Activated CD4-positive, alpha-beta memory T cell treated with anti-CD3 and anti-CD28 coated beads, Interleukin-2, amount 10 ng/mL, durations not matched to agents 7 days and 5 days (primary cell): ENCODE measurements around the gene SLC25A43. TPM values are rescaled to one million over a fixed set of nuclear protein-coding genes. Genes with fewer than 3 reads are reported as not detected.
"Not testable (repeated sequence)": the region's sequence is repeated elsewhere in the genome, so short reads cannot be mapped to it uniquely, and the experiment has no call there.

ENCODE experiments used
- CTCF ChIA-PET: fragments of 350-600 bp; sonication (Branson Sonifier 250); formaldehyde crosslinking; loops from one replicate; lab custom pipeline; 2021; ENCODE audit warnings: antibody characterized with exemption, inconsistent platforms; lab: Charles Lee
- POLR2A ChIA-PET: fragments of 350-600 bp; sonication (Branson Sonifier 250); formaldehyde crosslinking; loops from one replicate; lab custom pipeline; 2021; ENCODE audit warnings: antibody characterized with exemption; lab: Charles Lee
- DNase-seq: peaks from one replicate; pipeline ENCODE4 v3.0.0-alpha.2; 2020
- H3K27ac Mint-ChIP-seq: one replicate; pipeline ENCODE4 v1.8.0; 2021; ENCODE audit warnings: mild to moderate bottlenecking, mixed read lengths
- H3K27me3 Mint-ChIP-seq: one replicate; pipeline ENCODE4 v1.8.0; 2021; ENCODE audit warnings: mixed read lengths
- H3K36me3 Mint-ChIP-seq: one replicate; pipeline ENCODE4 v1.8.0; 2021; ENCODE audit warnings: low read depth, mixed read lengths
- H3K4me1 Mint-ChIP-seq: one replicate; pipeline ENCODE4 v1.8.0; 2021; ENCODE audit warnings: mixed read lengths
- H3K4me3 Mint-ChIP-seq: one replicate; pipeline ENCODE4 v1.8.0; 2021; ENCODE audit warnings: mild to moderate bottlenecking, mixed read lengths
- H3K9me3 Mint-ChIP-seq: one replicate; pipeline ENCODE4 v1.8.0; 2021; ENCODE audit warnings: mixed read lengths
- total RNA-seq, 2 experiments: library from RNA; stranded (reverse); gene quantifications; one replicate each; pipeline ENCODE4 v1.2.3, GENCODE V29; 2021

Gene SLC25A43
- total RNA-seq, 2 experiments from 2014 or later, result 5.2 to 5.9 TPM

DNA sequence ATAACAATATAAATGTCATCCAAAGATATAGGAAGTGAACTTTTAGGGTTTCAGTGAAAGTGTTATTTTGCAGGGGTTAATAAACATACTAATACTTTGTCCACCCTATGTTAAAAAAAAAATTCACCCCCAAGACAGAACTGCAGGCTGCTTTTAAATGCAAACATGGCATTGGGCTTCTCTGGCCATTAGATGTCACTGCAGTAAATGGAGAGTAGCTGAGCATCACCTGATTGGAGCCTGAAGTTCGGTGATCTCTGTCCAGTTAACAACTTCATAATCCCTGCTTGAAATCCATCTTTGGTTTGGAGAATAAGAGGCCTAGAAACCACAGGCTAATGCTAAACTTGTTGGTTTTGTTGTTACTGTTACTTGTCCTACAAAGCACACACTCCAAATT lies 18.7 kb downstream of the SLC25A43 start:
- H3K27me3 Mint-ChIP-seq, result no peaks in the 10 kb centered on the region
- CTCF ChIA-PET, result no interaction called here
- H3K4me1 Mint-ChIP-seq, result no peaks in the 10 kb centered on the region
- POLR2A ChIA-PET, result no interaction called here
- H3K27ac Mint-ChIP-seq, result no peak overlapping the region
- no peak for DNase-seq
- no peaks in the 10 kb centered on the region for H3K36me3 Mint-ChIP-seq
- H3K4me3 Mint-ChIP-seq, result no peak overlapping the region
- H3K9me3 Mint-ChIP-seq, result no peaks in the 10 kb centered on the region

DNA sequence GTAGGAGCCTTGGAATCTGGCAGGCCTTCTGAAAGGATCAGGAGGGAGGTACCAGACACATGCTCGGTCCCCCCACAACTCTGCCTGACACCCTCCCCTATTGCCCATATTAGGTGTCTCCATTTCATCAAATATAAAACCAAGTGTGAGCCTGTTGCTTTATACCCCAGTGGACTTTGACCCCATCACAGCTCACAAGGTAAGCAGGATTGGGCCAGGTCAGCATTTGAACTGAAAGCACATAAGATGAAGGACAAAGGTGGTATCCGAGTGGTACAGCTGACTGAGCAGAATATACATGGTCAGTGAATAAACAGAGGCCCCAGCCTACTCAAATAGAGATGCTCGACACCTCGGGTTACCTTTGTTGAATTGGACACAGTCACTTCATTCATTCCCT lies 20.0 kb downstream of the SLC25A43 start:
- Mint-ChIP-seq H3K27ac (no peak overlapping the region), H3K36me3 (no peaks in the 10 kb centered on the region), H3K27me3 (no peaks in the 10 kb centered on the region), H3K4me1 (no peaks in the 10 kb centered on the region), H3K4me3 (no peak overlapping the region), H3K9me3 (no peaks in the 10 kb centered on the region)
- ChIA-PET CTCF (no interaction called here), POLR2A (no interaction called here)
- no peak for DNase-seq

DNA sequence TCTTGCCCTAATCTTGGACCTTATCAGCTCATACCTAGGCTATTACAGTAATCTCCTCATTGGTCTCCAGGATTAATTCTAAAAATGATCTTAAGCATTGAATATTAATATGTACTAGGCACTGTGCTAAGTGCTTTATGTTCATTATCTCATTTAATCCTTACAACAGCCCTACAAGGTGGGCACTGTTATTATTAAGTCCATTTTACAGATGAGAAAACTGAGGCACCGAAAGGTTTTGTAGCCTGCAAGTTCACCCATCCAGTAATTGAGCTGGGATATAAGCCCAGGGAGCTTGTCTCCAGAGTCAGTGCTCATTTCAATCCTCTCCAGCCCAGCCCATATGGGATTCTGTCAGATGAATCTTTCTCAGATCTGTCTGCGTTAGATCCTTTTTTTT lies 20.8 kb downstream of the SLC25A43 start:
- Mint-ChIP-seq H3K9me3 (no peaks in the 10 kb centered on the region), H3K36me3 (no peaks in the 10 kb centered on the region), H3K27ac (no peak overlapping the region), H3K4me1 (no peaks in the 10 kb centered on the region), H3K27me3 (no peaks in the 10 kb centered on the region), H3K4me3 (no peak overlapping the region)
- ChIA-PET CTCF (no interaction called here), POLR2A (no interaction called here)
- DNase-seq, result no peak

DNA sequence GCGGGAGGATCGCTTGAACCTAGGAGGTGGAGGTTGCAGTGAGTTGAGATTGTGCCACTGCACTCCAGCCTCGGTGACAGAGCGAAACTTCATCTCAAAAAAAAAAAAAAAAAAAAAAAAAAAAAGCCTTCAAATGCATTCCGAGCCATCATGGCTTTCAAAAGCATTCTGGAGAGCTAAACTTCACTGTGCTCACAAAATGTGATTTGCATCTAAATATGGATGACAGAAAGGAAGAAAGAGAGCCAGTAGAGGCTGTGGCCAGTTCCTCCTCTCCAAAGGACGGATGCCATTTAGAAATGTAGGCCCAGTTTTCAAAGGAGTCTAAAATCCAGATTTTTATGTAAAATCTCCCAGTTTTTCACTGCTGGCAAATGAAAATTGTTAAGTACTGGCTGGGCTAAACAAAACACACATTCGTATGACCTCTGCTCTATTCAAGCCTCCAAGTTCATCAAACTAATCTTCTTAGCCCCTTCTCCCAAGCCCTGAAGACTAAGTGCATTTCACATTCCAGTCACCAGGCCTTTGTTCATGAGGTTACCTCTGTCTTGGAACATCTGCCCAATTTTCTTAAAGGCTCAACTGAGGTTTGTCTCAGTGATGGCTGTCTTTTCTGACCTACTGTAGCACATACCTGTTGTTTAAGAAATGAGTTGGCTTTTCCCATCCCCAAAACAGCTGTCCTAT lies 22.0 kb downstream of the SLC25A43 start:
- Mint-ChIP-seq H3K4me1 (no peaks in the 10 kb centered on the region), H3K27me3 (no peaks in the 10 kb centered on the region), H3K27ac (no peak overlapping the region), H3K36me3 (no peaks in the 10 kb centered on the region), H3K4me3 (no peak overlapping the region), H3K9me3 (no peaks in the 10 kb centered on the region)
- no peak for DNase-seq
- ChIA-PET POLR2A (no interaction called here), CTCF (no interaction called here)

DNA sequence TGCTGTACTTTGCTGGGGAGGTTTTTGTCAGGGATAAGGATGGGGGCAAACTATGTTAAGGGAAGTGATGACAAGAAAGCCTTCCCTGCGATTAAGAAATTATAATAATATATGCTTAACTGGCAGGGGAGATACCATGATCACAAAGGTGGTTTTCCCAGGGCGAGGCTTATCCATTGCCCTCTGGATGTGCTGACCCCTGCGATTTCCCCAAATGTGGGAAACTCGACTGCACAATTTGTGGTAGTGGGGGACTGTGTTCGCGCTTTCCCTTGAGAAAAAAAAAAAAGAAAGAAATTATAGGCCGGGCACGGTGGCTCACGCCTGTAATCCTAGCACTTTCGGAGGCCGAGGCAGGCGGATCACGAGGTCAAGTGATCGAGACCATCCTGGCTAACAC lies 24.5 kb downstream of the SLC25A43 start:
- no peaks in the 10 kb centered on the region for H3K36me3 Mint-ChIP-seq
- no peaks in the 10 kb centered on the region for H3K27me3 Mint-ChIP-seq
- ChIA-PET CTCF (no interaction called here), POLR2A (no interaction called here)
- no peaks in the 10 kb centered on the region for H3K9me3 Mint-ChIP-seq
- no peak for DNase-seq
- H3K4me1 Mint-ChIP-seq, result no peaks in the 10 kb centered on the region
- no peak overlapping the region for H3K4me3 Mint-ChIP-seq
- H3K27ac Mint-ChIP-seq, result no peak overlapping the region

DNA sequence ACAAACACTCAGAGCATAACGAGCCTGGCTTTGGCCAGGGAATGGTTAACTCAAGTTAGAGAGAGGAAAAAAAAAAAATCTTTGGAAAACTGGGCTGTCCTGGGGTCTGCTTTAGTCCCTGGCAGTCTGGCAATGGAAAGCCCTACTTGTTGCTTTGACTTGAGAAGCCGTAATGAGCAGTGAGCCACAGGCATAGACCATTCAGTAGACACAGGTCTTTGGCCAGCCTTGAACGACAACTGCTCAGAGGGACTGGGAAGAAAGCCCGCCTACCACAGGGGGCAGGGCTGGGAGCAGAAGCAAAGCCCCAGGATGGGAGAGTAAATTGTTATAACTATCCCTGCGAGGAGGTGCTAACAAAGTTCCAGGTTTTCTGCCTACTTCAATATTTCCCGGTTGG lies 25.9 kb downstream of the SLC25A43 start:
- POLR2A ChIA-PET, result no interaction called here
- Mint-ChIP-seq H3K4me1 (no peaks in the 10 kb centered on the region), H3K36me3 (no peaks in the 10 kb centered on the region), H3K4me3 (no peak overlapping the region), H3K27ac (no peak overlapping the region), H3K27me3 (no peaks in the 10 kb centered on the region), H3K9me3 (no peaks in the 10 kb centered on the region)
- CTCF ChIA-PET, result no interaction called here
- no peak for DNase-seq

DNA sequence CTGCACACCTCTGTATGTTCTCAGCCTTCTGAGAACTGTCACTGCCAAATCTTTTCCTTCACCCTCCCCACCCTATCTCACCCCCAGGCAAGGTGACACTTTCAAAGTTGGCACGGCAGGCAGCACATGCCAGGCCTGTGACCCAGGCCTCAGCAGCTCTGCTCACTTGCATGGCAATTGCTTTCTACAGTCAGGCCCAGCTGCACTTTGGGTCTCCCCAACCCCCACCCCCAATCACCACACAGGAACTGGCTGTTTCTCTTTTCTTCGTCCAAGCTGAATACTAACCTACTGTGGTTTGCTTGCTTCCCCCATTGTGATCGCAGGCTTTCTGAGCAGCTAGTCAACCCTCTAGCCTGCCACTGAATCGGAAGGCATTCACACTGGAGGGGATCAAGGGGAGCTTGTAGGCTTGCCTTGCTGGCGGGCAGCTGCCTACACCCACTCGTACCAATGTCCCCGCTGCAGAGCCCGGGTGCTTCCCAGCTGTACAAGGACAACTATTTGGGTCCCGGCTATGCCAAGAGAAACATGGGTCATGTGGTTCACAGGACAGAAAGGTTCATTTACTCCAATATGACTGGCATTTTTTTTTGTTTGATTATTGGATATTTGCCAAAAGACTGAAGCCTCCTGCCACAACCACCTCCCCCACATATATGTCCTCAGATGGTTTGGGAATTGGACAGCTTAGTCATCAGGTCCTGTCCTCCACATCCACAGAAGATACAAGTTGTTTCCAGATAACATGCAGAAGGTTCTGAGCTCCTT lies 28.1 kb downstream of the SLC25A43 start:
- H3K27ac Mint-ChIP-seq, result peak overlapping the region; percentile 31
- H3K4me3 Mint-ChIP-seq, result no peak overlapping the region
- no peaks in the 10 kb centered on the region for H3K27me3 Mint-ChIP-seq
- CTCF ChIA-PET, result no interaction called here
- no peaks in the 10 kb centered on the region for H3K9me3 Mint-ChIP-seq
- POLR2A ChIA-PET, result no interaction called here
- no peaks in the 10 kb centered on the region for H3K36me3 Mint-ChIP-seq
- no peak for DNase-seq
- H3K4me1 Mint-ChIP-seq, result no peaks in the 10 kb centered on the region

DNA sequence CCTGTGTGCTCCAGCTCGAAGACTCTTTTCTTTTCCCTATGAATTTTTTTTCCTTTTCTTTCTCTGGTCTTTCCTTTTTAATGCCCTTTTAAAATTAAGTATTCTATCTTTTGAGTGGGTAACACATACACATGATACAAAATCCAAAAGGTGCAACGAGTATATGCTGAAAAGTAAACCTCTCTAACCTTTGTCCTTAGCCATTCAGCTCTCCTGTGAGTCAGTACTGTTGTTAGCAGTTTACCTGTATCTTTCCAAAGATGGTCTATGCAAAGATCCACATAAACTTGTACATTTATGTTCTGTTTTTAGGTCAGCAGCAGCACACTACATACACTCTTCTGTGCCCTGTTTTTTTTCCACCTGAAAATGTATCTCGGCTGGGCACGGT lies 28.7 kb downstream of the SLC25A43 start:
- ChIA-PET POLR2A (no interaction called here), CTCF (no interaction called here)
- Mint-ChIP-seq H3K27ac (no peak overlapping the region), H3K9me3 (no peaks in the 10 kb centered on the region), H3K36me3 (no peaks in the 10 kb centered on the region), H3K4me1 (no peaks in the 10 kb centered on the region), H3K27me3 (no peaks in the 10 kb centered on the region), H3K4me3 (no peak overlapping the region)
- DNase-seq, result no peak

DNA sequence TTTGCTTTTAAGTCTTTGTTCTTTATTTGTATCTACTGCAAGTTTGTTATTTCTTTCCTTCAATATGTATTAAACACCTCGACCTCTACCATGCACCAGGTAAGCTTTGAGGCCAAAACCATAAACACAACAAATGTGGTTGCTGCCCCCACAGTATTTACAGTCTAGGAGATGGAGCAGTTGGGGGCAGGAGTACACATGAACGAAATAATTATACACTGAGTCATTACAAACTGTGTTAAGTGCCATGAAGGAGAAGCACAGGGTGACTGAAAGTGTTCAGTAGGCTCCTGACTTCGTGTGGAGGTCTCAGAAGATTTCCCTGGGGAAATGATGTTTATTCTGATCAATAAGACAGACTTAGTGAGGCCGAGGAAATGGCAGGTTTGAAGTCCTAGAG lies 30.3 kb downstream of the SLC25A43 start:
- Mint-ChIP-seq H3K27me3 (no peaks in the 10 kb centered on the region), H3K36me3 (no peaks in the 10 kb centered on the region), H3K27ac (no peak overlapping the region), H3K9me3 (no peaks in the 10 kb centered on the region), H3K4me1 (no peaks in the 10 kb centered on the region), H3K4me3 (no peak overlapping the region)
- no peak for DNase-seq
- ChIA-PET CTCF (no interaction called here), POLR2A (no interaction called here)

DNA sequence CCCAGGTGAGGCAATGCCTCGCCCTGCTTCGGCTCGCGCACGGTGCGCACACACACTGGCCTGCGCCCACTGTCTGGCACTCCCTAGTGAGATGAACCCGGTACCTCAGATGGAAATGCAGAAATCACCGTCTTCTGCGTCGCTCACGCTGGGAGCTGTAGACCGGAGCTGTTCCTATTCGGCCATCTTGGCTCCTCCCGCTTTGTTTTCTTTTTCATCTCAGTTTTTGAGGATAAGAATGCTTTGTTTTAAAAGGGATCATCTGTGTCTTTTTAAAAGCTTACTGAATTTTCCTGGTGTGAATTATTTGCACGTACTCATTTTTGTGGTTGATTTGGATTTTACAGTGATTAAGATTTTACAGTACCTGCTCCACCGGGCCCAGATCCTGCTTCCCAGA lies 42.2 kb downstream of the SLC25A43 start:
- DNase-seq, CTCF ChIA-PET, H3K27ac Mint-ChIP-seq, H3K36me3 Mint-ChIP-seq, H3K4me1 Mint-ChIP-seq, H3K9me3 Mint-ChIP-seq, H3K27me3 Mint-ChIP-seq, POLR2A ChIA-PET, H3K4me3 Mint-ChIP-seq: not testable (repeated sequence)

DNA sequence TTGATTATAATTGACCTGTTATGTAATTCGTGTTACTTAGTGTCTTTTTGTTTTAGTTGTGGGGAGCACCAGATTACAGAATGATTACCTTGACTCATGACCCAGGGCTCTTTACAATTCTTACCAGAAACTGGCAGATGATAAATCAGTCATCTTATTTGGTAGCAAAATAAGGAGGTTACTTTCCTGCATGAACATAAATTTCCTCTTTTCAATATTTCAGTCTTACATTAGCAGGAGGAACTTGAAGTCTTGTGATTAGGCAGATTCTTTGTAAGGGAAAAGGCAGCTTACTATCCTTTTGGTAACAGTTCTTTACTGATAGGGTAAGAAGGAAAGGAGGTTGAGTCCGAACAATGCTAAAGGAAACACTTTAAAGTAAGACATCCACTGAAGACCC lies 43.1 kb downstream of the SLC25A43 start:
- CTCF ChIA-PET, result interaction anchor here (0.7 kb wide), 1 partner anchor 48 kb away, joined by 3 read pairs; no protein-coding TSS in a partner anchor
- H3K27me3 Mint-ChIP-seq, result no peaks in the 10 kb centered on the region

DNA sequence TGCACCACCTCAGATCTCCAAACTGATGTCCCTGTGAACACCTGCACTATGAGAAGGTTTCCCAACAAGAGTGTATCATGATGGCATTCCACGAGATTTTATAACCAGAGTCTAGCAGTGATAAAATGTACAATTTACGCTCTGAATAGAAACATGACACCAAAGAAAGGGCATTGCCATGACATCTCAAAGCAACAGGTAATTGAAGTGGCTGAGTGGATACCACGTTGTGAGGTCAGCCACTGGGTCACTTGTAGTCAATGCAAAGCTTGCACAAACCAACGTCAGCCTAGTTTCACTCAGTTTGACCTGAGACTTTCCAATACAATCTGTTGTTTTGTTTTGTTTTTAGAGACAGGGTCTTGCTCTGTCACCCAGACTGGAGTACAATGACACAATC lies 54.1 kb downstream of the SLC25A43 start:
- Mint-ChIP-seq H3K36me3 (no peaks in the 10 kb centered on the region), H3K27ac (no peak overlapping the region), H3K9me3 (no peaks in the 10 kb centered on the region), H3K27me3 (no peaks in the 10 kb centered on the region), H3K4me3 (no peak overlapping the region), H3K4me1 (no peaks in the 10 kb centered on the region)
- CTCF ChIA-PET, result no interaction called here
- POLR2A ChIA-PET, result no interaction called here
- no peak for DNase-seq

More for the DNA sequence above, 43.1 kb downstream of the SLC25A43 start:
- POLR2A ChIA-PET, result no interaction called here
- H3K9me3 Mint-ChIP-seq, result no peaks in the 10 kb centered on the region
- no peaks in the 10 kb centered on the region for H3K4me1 Mint-ChIP-seq
- H3K36me3 Mint-ChIP-seq, result no peaks in the 10 kb centered on the region
- H3K27ac Mint-ChIP-seq, result no peak overlapping the region
- DNase-seq, result no peak
- no peak overlapping the region for H3K4me3 Mint-ChIP-seq

DNA sequence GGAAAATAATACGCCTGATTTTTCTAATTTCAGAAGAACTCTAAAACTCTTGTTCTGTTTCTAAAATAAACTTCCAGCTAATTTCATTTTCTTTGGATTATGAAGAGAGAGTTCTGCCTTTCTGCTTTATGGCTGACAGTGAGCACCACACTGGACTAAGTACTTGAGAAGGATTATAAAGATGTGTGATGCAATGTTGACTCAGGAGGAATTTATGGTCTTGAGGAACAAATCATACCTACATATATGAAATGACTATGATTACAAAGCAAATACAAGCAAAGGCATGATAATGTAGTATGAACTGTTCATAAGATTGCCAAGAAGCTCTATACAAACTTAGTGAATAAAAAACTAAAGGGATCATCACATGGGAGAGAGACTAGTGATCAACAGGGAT lies 56.1 kb downstream of the SLC25A43 start:
- no peaks in the 10 kb centered on the region for H3K27me3 Mint-ChIP-seq
- CTCF ChIA-PET, result no interaction called here
- no peaks in the 10 kb centered on the region for H3K36me3 Mint-ChIP-seq
- POLR2A ChIA-PET, result no interaction called here
- no peak overlapping the region for H3K27ac Mint-ChIP-seq
- H3K9me3 Mint-ChIP-seq, result no peaks in the 10 kb centered on the region
- DNase-seq, result no peak
- no peaks in the 10 kb centered on the region for H3K4me1 Mint-ChIP-seq
- no peak overlapping the region for H3K4me3 Mint-ChIP-seq

DNA sequence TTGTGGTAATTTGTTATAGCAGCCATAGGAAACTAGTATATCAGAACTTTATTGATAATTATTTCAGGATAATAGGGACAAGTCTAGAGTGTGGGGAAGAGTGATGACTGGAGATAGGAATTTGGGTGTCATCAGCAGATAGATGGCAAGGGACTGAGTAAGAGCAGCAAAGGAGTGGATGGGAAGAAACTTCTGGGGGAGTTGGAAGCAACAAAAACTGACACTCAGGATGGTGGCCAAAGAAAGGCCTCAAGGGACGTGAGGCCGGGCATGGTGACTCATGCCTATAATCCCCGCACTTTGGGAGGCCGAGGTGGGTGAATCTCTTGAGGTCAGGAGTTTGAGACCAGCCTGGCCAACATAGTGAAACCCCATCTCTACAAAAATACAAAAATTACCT lies 60.0 kb downstream of the SLC25A43 start:
- Mint-ChIP-seq H3K27ac (no peak overlapping the region), H3K36me3 (no peaks in the 10 kb centered on the region), H3K4me3 (no peak overlapping the region), H3K4me1 (no peaks in the 10 kb centered on the region), H3K9me3 (no peaks in the 10 kb centered on the region), H3K27me3 (no peaks in the 10 kb centered on the region)
- no peak for DNase-seq
- CTCF ChIA-PET, result no interaction called here
- POLR2A ChIA-PET, result no interaction called here
